Activated T-cell treated with anti-CD3 and anti-CD28 coated beads, Interleukin-2, amount 50 U/mL, for 48 hours (primary cell): ENCODE results near the gene AGRN.
"Not testable (repeated sequence)": the region's sequence is repeated elsewhere in the genome, so short reads cannot be mapped to it uniquely, and the experiment has no call there.

Experiments used
- DNase-seq, 2 experiments: peaks; one replicate each; pipeline ENCODE4 v3.0.0-alpha.2; 2020

Gene AGRN

GRCh38 chr1:1001057-1001783 is 18.7 kb upstream of the AGRN start:
- no peak for DNase-seq

DNA sequence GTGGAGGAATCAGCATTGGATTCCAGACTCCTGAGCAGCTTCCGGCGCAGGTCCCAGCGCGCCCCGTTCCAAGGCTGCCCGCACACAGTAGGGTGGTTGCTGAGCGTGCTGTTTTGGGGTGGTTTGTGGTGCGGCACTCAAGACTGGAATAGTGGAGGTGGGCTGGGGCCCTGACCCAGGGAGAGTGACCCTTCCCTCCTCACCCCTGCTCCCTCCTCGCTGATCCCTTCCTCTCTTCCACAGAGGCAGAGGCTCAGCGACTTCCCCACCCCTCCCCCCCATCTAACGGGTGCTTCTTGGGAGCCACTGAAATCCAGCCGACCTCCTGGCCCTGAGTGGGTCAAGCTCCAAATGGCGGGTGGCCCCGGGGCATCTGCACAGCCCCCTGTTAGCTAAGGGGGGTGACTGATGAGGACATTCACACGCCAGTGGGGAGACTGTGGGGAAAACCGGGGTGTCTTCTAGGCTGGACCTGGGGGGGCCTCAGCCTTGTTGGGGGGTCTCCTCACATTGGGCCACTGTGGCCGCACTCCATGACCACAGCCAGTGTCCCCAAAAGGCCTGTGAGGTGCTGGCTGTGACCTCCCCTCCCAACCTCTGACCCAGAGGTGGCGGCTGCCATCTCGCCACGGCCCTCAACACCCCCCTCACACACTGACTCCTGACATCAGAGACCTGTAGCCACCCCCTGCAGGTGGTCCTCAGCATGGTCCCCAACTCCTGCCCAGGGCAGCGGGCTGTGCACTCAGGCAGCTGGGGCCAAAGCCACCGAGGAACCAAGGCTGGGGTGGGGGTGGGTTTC is 16.1 kb upstream of the AGRN start:
- DNase-seq, result no peak

DNA sequence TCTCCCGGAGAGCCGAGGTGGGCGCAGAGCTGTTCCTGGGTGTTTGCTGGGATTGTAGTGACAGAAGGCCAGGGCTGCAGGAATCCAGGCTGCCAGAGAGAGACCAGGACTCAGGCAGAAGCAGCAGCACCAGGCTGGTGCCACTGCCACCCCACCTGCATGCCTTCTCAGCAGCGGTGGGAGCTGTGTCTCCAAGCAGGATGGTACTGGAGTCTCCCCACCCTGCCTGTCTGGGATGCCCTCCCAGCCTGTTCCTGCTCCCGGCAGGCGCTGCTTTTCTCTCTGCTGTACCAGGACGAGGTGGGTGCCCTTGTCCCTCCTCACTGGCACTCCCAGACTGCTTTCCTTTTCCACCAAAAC is 15.5 kb upstream of the AGRN start:
- no peak for DNase-seq

- DNase-seq, result no peak
These were observed 14.9 kb upstream of the AGRN start for GRCh38 chr1:1004780-1005697.

GRCh38 chr1:1005774-1006304 is 14.1 kb upstream of the AGRN start:
- DNase-seq, result no peak

DNA sequence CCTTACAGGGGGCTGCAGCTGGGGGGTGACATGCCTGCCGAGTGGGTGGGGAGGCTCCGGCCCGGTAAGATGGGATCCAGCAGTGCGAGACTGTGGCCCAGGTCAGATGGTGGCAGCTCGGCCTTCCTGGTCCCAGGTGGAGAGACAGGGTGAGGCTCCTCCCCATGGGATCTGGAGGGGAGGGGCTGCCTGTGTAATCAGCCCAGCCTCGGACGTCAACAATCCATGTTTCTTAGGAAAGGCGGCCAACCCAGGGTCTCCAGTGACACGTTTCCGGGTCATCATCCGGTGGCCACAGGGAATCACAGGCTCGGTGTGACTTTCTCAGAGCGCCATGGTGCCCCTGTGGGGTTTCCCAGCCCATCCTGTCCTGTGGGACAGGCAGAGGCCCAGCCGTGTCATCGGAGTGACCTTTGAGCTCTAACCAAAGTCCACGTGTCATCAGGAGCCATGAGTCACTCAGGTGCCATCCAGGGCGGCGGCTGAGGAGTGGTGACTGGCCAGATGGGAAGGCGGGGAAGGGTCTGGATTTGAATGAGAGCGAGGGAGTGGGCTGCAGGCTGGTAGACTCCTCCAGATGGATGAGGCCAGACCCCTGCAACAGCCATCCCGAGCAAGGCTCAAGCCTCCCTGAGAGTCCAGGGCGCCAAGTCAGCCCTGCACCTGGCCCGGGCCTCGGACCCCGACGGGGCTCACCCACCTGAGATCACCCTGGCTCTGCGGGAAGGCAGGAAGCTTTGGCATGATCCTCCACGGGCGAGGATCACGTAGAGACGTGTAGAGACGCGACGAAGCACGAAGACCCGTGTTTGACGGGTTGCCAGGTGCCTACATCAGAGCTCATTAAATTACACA is 13.4 kb upstream of the AGRN start:
- no peak for DNase-seq

- DNase-seq, result not testable (repeated sequence)
These were observed 9.8 kb upstream of the AGRN start for GRCh38 chr1:1010131-1010530.

DNA sequence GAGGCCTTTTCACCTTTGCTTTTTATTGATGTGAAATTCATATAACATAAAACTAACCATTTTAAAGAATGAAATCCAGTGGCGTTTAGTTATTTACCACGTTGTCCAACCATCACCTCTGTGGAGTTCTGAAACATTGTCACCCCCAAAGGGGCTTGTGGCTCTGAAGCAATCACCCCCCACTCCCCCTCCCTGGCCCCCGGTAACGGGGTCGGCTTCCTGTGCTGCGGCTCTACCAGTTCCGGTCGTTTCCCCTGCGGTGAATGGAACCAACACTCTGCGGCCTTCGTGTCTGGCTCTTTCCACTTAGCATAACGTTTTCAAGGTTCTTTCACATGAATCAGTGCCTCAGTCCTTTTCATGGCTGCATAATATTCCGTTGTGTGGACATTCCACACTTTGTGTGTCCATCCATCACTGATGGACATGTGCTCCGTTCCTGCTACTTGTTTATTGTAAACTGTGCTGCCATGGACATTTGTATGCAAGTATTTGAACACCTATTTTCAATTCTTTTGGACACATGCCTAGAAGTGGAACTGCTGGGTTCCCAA is 8.4 kb upstream of the AGRN start:
- DNase-seq, result no peak

- not testable (repeated sequence) for DNase-seq
These were observed 7.2 kb upstream of the AGRN start for GRCh38 chr1:1012736-1013104.

- DNase-seq, result peak; percentile 87 to 89
These were observed 6.6 kb upstream of the AGRN start, which contains the start of gene ISG15 for GRCh38 chr1:1013105-1013921. Gene ISG15 (plus strand): TSS chr1:1013497. CDS start chr1:1013574, 77 bp downstream.

GRCh38 chr1:1013922-1014648 is 5.8 kb upstream of the AGRN start:
- DNase-seq, result no peak

DNA sequence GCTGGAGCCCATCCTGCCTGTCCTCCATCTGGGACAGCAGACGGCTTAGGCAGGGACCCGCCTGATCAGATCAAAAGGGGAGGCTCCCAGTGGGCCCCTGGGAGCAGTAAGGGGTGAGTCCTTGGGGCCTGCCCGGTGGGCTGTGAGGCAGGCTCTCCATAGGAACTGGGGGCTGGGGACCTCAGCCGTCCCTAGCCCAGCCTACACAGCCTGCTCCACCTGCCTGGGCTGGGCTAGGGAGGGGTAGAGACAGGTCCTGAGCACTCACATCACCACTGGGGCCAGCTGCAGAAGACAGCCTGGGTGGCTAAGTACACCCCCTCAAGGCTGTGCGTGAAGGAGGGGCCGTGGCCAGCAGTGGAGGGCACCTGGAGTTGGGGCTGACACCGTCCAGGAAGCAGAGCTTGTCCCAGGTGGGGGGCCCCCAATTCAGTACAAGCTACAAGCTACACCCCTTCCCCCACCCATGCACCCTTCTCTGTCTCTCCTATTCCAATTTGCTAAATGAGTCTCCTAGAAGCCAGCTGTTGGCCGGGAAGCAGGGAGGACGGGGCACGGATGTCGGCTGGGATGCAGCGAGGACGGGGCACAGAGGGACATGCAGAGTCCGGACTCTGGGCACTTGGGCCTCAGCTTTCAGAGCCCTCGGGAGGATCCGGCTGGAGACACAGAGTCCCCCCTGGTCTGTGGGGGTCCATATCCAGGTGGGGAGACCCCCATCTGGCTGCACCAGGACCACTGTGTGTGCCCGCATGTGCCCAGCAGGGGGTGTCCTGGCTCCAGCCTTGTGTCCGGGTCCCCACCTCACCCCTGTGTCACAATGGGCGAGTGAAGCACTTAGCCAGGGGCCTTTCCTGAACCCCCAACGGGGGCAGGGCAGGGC is 4.9 kb upstream of the AGRN start:
- DNase-seq, result peak in 1 of 2 experiments; percentile 56

GRCh38 chr1:1017397-1018320 is 2.3 kb upstream of the AGRN start:
- DNase-seq, result not testable (repeated sequence)

- not testable (repeated sequence) for DNase-seq
These were observed 1.6 kb upstream of the AGRN start for GRCh38 chr1:1018321-1018685.

DNA sequence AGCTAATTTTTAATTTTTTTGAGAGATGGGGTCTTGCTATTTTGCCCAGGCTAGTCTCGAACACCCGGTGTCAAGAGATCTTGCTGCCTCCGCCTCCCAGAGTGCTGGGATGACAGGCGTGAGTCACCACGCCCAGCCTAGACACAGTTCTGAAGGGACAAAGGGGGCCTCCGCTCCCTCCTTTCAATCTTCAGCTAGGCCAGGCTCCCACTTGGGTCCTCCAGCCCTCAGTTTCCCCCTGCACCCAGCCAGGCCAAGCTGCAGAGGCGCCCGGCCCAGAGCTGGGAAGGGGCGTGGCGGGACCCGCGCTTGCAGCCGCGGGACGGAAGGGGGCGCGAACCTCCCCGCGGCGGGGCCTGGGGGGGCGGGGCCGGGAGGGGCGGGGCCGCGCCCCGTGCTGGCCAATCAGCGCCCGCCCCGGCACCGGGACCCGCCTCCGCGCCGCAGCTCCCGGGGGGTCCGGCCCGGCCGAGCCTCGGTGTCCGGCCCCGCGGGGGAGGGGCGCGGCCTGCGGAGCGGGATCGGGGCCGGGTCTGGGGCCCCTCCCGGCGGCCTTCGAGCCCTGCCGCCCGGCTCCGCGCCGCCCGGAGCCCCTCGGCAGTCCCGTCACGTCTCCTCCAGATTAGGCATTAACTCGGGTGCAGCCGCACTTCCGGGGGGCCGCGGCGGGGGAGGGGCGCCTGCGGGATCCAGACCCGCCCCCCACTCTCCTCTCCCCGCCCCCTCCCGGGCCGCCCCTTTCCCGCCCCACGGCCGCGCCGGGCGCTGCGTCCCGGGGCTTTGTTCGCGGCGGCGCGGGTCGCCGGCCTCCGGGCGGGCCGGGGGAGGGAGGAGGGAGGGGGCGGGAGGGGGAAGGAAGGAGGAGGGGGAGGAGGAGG is 559 bp upstream of the AGRN start:
- DNase-seq, result peak; percentile 82 to 88

DNA sequence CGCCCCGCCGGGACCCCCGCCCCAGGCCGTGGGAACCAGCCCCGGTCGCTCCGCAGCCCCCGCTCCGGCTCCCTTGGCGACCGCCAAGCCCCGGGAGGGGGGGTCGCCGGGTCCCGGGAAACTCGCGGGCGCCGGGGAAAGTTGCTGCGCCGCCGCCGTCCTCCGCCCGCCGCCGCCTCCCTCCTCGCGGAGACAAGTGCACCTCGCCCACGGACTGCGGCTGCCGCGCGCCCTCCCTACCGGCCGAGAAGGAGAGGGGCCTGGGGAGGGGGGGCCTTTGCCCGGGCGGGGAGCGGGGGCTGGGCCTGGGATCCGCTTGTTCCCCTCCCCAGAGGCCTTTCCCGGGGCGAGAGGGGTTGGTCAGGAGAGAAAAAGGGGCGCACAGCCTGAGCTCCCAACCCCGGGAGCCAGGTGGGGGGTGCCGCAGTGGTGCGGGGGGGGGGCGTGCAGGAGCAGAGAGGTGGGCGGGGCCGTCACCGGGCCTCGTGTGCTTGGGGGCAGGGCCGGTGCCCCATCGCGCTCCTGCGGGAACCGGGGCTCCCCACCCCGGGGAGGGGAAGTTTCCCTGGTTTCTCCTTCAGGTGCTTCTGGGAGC is 592 bp downstream of the AGRN start:
- peak in 1 of 2 experiments; percentile 64 for DNase-seq
